Endothelial cell of umbilical vein (primary cell): Measurements from ENCODE around the gene RORC. TPM values are rescaled to one million over a fixed set of nuclear protein-coding genes. Genes with fewer than 3 reads are reported as not detected.
"Not testable (repeated sequence)": the region's sequence is repeated elsewhere in the genome, so short reads cannot be mapped to it uniquely, and the experiment has no call there.

Experiments
- BruUV-seq: library from RNA; stranded (reverse); fragments of 400-500 nt; replicated peaks from 2 replicates; lab custom pipeline; 2021; lab: Mats Ljungman, UMichigan
- CTCF ChIA-PET: fragments of 300-600, 350-600 bp; sonication (Branson Sonifier 250); formaldehyde crosslinking; loops from one replicate; lab custom pipeline; 2021; ENCODE audit warnings: antibody characterized with exemption, inconsistent platforms; lab: Charles Lee
- POLR2A ChIA-PET: fragments of 300-600, 350-600 bp; sonication (Branson Sonifier 250); formaldehyde crosslinking; loops from one replicate; lab custom pipeline; 2021; ENCODE audit warnings: antibody characterized with exemption, inconsistent platforms; lab: Charles Lee
- DNase-seq: peaks from one replicate; pipeline ENCODE4 v3.0.0-alpha.2; 2011; ENCODE audit warnings: low read depth, low spot score
- FAIRE-seq: peaks from 2 replicates; lab custom pipeline; 2011; peaks lifted over from hg19 to GRCh38; lab: Jason Lieb, UNC
- H2AFZ ChIP-seq: 2 replicates; pipeline ENCODE4 v1.6.0; 2012; ENCODE audit warnings: low read depth, low read length, control low read depth, inconsistent platforms
- H3K27ac ChIP-seq: 2 replicates; pipeline ENCODE4 v1.5.1; 2011; ENCODE audit warnings: low read depth, mild to moderate bottlenecking, control low read depth, low read length, moderate library complexity; ENCODE audit not compliant: insufficient read depth
- H3K27me3 ChIP-seq, 2 experiments: 2 replicates each; pipeline versions ENCODE4 v1.6.0 to v1.6.1; 2011; ENCODE audit warnings: low read length in 2 of 2, mixed read lengths in 1 of 2; ENCODE audit not compliant: control insufficient read depth in 2 of 2, insufficient read depth in 2 of 2
- H3K36me3 ChIP-seq, 2 experiments: 2 replicates in 1 of 2; 3 replicates in 1 of 2; pipeline ENCODE4 v1.5.1; 2011; ENCODE audit warnings: low read length in 2 of 2, mild to moderate bottlenecking in 1 of 2, moderate library complexity in 1 of 2; ENCODE audit not compliant: control insufficient read depth in 2 of 2, insufficient read depth in 2 of 2; ENCODE audit errors: extremely low read depth in 1 of 2
- H3K4me1 ChIP-seq: 3 replicates; pipeline ENCODE4 v1.5.1; 2011; ENCODE audit warnings: mild to moderate bottlenecking, low read length; ENCODE audit not compliant: control insufficient read depth, insufficient read depth; ENCODE audit errors: extremely low read depth
- H3K4me2 ChIP-seq: 2 replicates; pipeline ENCODE4 v1.6.1; 2011; ENCODE audit warnings: low read length, control low read depth, mixed read lengths; ENCODE audit not compliant: insufficient read depth
- H3K4me3 ChIP-seq, 3 experiments: fragments of 200-600 bp in 1 of 3; sonication (generic), shearing (Covaris generic) in 1 of 3; replicated peaks in 1 of 3; 2 replicates each; pipeline ENCODE4 v1.5.1; 2011 to 2016; ENCODE audit warnings: control low read depth in 3 of 3, low read length in 3 of 3, mild to moderate bottlenecking in 2 of 3, inconsistent platforms in 1 of 3, low read depth in 1 of 3, moderate library complexity in 1 of 3; ENCODE audit not compliant: insufficient read depth in 1 of 3
- H3K79me2 ChIP-seq: 2 replicates; pipeline ENCODE4 v1.6.0; 2012; ENCODE audit warnings: low read length, inconsistent platforms; ENCODE audit not compliant: control insufficient read depth, insufficient read depth
- H3K9ac ChIP-seq: replicated peaks from 2 replicates; pipeline ENCODE3; 2011; ENCODE audit warnings: low read length, control low read depth; ENCODE audit not compliant: insufficient read depth; ENCODE audit errors: extremely low read depth
- H3K9me1 ChIP-seq: replicated peaks from 3 replicates; pipeline ENCODE4 v1.6.0; 2011; ENCODE audit warnings: mild to moderate bottlenecking, low read length; ENCODE audit not compliant: control insufficient read depth, insufficient read depth; ENCODE audit errors: extremely low read depth
- H3K9me3 ChIP-seq: replicated peaks from 2 replicates; pipeline ENCODE4 v1.5.1; 2012; ENCODE audit warnings: low read length, inconsistent platforms; ENCODE audit not compliant: control insufficient read depth, insufficient read depth
- H4K20me1 ChIP-seq: replicated peaks from 2 replicates; pipeline ENCODE3; 2011; ENCODE audit warnings: mild to moderate bottlenecking, low read length; ENCODE audit not compliant: control insufficient read depth, insufficient read depth; ENCODE audit errors: extremely low read depth
- CTCF ChIP-seq, 2 donors: IDR thresholded peaks; 1 replicate in 1 of 2; 2 replicates in 1 of 2; pipeline ENCODE4 v1.5.1; 2011; ENCODE audit warnings: low read length in 2 of 2, mild to moderate bottlenecking in 2 of 2, moderate library complexity in 2 of 2, control low read depth in 1 of 2, inconsistent platforms in 1 of 2, low read depth in 1 of 2; ENCODE audit not compliant: insufficient read depth in 1 of 2; ENCODE audit errors: extremely low read depth in 1 of 2
- EZH2 ChIP-seq: IDR thresholded peaks from 2 replicates; pipeline ENCODE4 v1.6.1; 2012; ENCODE audit warnings: borderline replicate concordance, low read depth, mild to moderate bottlenecking, moderate library complexity, low read length, inconsistent platforms; ENCODE audit not compliant: severe bottlenecking
- FOS ChIP-seq: IDR thresholded peaks from 2 replicates; pipeline ENCODE4 v1.6.1; 2011; ENCODE audit warnings: mild to moderate bottlenecking, low read length, moderate library complexity, borderline replicate concordance; ENCODE audit not compliant: insufficient read depth
- GATA2 ChIP-seq: IDR thresholded peaks from 2 replicates; pipeline ENCODE4 v1.7.0; 2011; ENCODE audit warnings: low read depth, mild to moderate bottlenecking, moderate library complexity, mixed read lengths, low read length; ENCODE audit not compliant: insufficient read length, insufficient read depth
- JUN ChIP-seq: IDR thresholded peaks from 2 replicates; pipeline ENCODE4 v1.6.1; 2011; ENCODE audit warnings: borderline replicate concordance, low read depth; ENCODE audit not compliant: insufficient read length, insufficient read depth
- MYC ChIP-seq: IDR thresholded peaks from one replicate; pipeline ENCODE4 v1.6.1; 2011; ENCODE audit warnings: mild to moderate bottlenecking, low read depth, low read length
- POLR2A ChIP-seq: IDR thresholded peaks from 2 replicates; pipeline ENCODE4 v1.6.1; 2012; ENCODE audit warnings: low read depth, mild to moderate bottlenecking, control low read depth, low read length
- POLR2AphosphoS5 ChIP-seq: IDR thresholded peaks from 2 replicates; pipeline ENCODE4 v1.6.1; 2012; ENCODE audit warnings: low read depth, mild to moderate bottlenecking, control low read depth, low read length, moderate library complexity; ENCODE audit not compliant: insufficient read depth
- dilution Hi-C: fragments of 300-500 bp; cut with MboI; formaldehyde crosslinking; loops from one replicate; pipeline ENCODE4 v1.15.0; 2019; ENCODE audit warnings: low sequenced_read_pairs; ENCODE audit not compliant: extremely low pct_ligation_motif_present
- intact Hi-C: fragments of 100-400 bp; cut with micrococcal nuclease; formaldehyde crosslinking; loops from one replicate; pipeline ENCODE4 v1.10.0; 2022
- polyA plus RNA-seq, 4 experiments: library from polyadenylated mRNA; depleted of rRNA in 3 of 4; stranded (reverse) in 3 of 4; unstranded in 1 of 4; fragments of >200 nt; gene quantifications; 2 replicates each; pipeline versions ENCODE4 v1.2.1 to v1.2.3, GENCODE V29; 2011 to 2012; ENCODE audit warnings: missing spikeins in 1 of 4
- total RNA-seq: library from RNA; stranded (reverse); gene quantifications from 2 replicates; pipeline ENCODE4 v1.2.3, GENCODE V29; 2021
- TF ChIP-seq, protein P1 (sequence below): IDR thresholded peaks from 2 replicates; pipeline ENCODE4 v1.6.1; 2011; ENCODE audit not compliant: insufficient read depth, insufficient read length

The RORC gene
- total and polyA plus RNA-seq, 2 donors (not counting 3 experiments of a cell fraction or from before 2014, with no cell fraction given) = not detected

DNA sequence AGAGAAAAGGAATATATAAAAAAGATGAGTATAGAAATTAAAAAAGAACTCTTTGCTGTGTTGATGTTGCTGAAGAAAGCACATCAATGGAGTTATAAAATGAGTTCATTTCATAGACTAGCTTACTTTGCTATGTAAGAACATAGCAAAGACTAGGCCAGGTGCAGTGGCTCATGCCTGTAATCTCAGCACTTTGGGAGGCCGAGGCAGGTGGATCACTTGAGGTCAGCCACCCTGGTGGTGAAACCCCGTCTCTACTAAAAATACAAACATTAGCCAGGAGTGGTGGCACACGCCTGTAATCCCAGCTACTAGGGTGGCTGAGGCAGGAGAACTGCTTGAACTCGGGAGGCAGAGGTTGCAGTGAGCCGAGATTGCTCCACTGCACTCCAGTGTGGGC is 49.6 kb downstream of the RORC start:
- FAIRE-seq, POLR2A ChIA-PET, BruUV-seq, intact Hi-C loops, H3K9ac ChIP-seq, DNase-seq, H3K27me3 ChIP-seq, H3K27ac ChIP-seq, H3K9me3 ChIP-seq, H3K9me1 ChIP-seq, CTCF ChIA-PET, dilution Hi-C loops, H3K36me3 ChIP-seq, H4K20me1 ChIP-seq, H3K4me2 ChIP-seq, H3K4me1 ChIP-seq, H2AFZ ChIP-seq, H3K4me3 ChIP-seq, H3K79me2 ChIP-seq: not testable (repeated sequence)

- H3K36me3 ChIP-seq, H3K27me3 ChIP-seq, BruUV-seq, intact Hi-C loops, dilution Hi-C loops, H3K9me1 ChIP-seq, H2AFZ ChIP-seq, H3K4me3 ChIP-seq, H3K4me2 ChIP-seq, DNase-seq, H3K9me3 ChIP-seq, H3K4me1 ChIP-seq, CTCF ChIA-PET, POLR2A ChIA-PET, H4K20me1 ChIP-seq, H3K9ac ChIP-seq, H3K79me2 ChIP-seq, H3K27ac ChIP-seq, FAIRE-seq: not testable (repeated sequence)
Measured at GRCh38 chr1:151780736-151781135, 50.9 kb downstream of the RORC start.

DNA sequence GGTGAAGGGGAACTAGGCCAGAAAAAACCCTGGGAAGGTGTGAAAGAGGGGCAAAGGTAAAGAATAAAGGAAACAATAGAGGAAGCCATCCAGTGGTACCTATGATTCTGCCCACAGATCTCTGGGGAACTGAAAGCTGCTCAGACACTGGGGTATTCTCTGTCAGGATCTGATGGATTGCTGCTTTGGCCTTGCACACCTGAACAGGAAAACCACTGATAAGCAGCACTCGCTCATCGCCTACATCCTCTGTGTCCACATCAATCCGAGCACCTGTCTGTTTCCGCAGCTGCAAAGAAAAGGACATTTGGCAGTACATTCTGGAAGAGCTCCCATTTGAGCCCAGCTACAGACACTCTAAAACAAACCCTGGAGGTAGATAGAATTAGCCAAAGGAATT is 51.8 kb downstream of the RORC start:
- Histone ChIP-seq H3K9me1 (no peaks in the 10 kb centered on the region), H3K4me2 (no peak overlapping the region), H3K9ac (no peak overlapping the region), H2AFZ (no peak overlapping the region), H3K27me3 (no peaks in the 10 kb centered on the region), H3K79me2 (no peaks in the 10 kb centered on the region), H3K4me1 (no peaks in the 10 kb centered on the region), H3K36me3 (no peaks in the 10 kb centered on the region), H3K4me3 (no peak overlapping the region), H3K27ac (no peak overlapping the region), H3K9me3 (no peaks in the 10 kb centered on the region), H4K20me1 (no peaks in the 10 kb centered on the region)
- no peak for TF ChIP-seq POLR2A
- TF ChIP-seq CTCF (IDR thresholded peaks at IDR 0.05; ENCODE audit: extremely low read depth in 1 of 2, insufficient read depth in 1 of 2, low read depth in 1 of 2, low read length in 2 of 2) = no peak
- no peak for TF ChIP-seq POLR2AphosphoS5
- no peak for TF ChIP-seq EZH2
- TF ChIP-seq, protein P1, sequence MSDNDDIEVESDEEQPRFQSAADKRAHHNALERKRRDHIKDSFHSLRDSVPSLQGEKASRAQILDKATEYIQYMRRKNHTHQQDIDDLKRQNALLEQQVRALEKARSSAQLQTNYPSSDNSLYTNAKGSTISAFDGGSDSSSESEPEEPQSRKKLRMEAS = no peak
- no peak for TF ChIP-seq MYC
- no peak for TF ChIP-seq FOS
- TF ChIP-seq JUN = no peak
- TF ChIP-seq GATA2 = no peak
- ChIA-PET POLR2A (no interaction called here), CTCF (interaction anchor here (1.6 kb wide), 1 partner anchor 336 kb away, joined by 3 read pairs; no protein-coding TSS in a partner anchor)
- intact Hi-C loops = no loop called here
- FAIRE-seq (no peak), DNase-seq (no peak)
- no TSS peak for BruUV-seq
- dilution Hi-C loops = no loop called here
